HUES64 (cell line): ENCODE measurements around the gene MOB2.

Experiments
- H3K27ac ChIP-seq: 2 replicates; pipeline ENCODE4 v1.7.0; 2013; ENCODE audit warnings: low read depth, low read length, inconsistent platforms
- H3K27me3 ChIP-seq: 2 replicates; pipeline ENCODE4 v1.6.1; 2013; ENCODE audit warnings: mild to moderate bottlenecking, low read length; ENCODE audit not compliant: insufficient read depth
- H3K36me3 ChIP-seq: 2 replicates; pipeline ENCODE4 v1.6.1; 2013; ENCODE audit warnings: mild to moderate bottlenecking, low read length; ENCODE audit not compliant: insufficient read depth
- H3K4me1 ChIP-seq: 2 replicates; pipeline ENCODE4 v1.6.1; 2013; ENCODE audit warnings: mild to moderate bottlenecking, low read length, moderate library complexity; ENCODE audit not compliant: insufficient read depth
- H3K4me3 ChIP-seq: 2 replicates; pipeline ENCODE4 v1.5.1; 2013; ENCODE audit warnings: mild to moderate bottlenecking, low read length, moderate library complexity
- H3K9ac ChIP-seq: 2 replicates; pipeline ENCODE4 v1.6.1; 2013; ENCODE audit warnings: mild to moderate bottlenecking, low read depth, low read length
- H3K9me3 ChIP-seq: 2 replicates; pipeline ENCODE4 v1.6.1; 2013; ENCODE audit warnings: low read depth, low read length; ENCODE audit not compliant: insufficient read depth
- WGBS: fragments of 150-250, 120-280 bp; methylation state at CpG from one replicate; pipeline ENCODE4 v1.1.7; 2013; ENCODE audit warnings: missing lambda C conversion rate; 5-methylcytosine and 5-hydroxymethylcytosine counted together

Gene MOB2

GRCh38 chr11:1457856-1458255 is 28.7 kb downstream of the MOB2 start:
- no peak overlapping the region for H3K9ac ChIP-seq
- H3K4me3 ChIP-seq, result no peak overlapping the region
- H3K27me3 ChIP-seq, result no peaks in the 10 kb centered on the region
- no peaks in the 10 kb centered on the region for H3K36me3 ChIP-seq
- H3K4me1 ChIP-seq, result no peaks in the 10 kb centered on the region
- WGBS, result 94% methylated on average over 18 of the region's 18 CpGs
- H3K9me3 ChIP-seq, result no peaks in the 10 kb centered on the region
- H3K27ac ChIP-seq, result no peak overlapping the region

DNA sequence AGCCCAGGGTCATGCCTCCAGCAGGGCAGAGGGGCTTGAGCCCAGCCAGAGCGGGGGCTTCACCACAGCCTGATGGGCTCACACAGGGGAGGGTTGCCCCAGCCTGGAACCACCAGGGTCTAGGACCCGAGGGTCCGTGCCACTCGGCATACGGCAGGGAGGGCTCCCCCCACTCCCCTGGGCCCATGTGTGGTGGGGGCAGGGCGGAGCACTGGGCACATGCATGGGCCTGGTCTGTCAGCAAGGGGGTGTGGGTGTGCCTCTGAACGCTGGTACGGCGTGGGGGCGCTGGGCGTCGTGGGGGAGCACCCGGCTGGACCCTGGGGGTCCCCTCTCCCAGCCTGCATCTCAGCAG is 29.3 kb downstream of the MOB2 start:
- 93% methylated on average over 13 of the region's 13 CpGs for WGBS
- Histone ChIP-seq H3K4me1 (no peaks in the 10 kb centered on the region), H3K36me3 (peaks cover under 1% of the 10 kb centered on the region; the same call in 1 of the 2 replicates), H3K9me3 (no peaks in the 10 kb centered on the region), H3K9ac (no peak overlapping the region), H3K4me3 (no peak overlapping the region), H3K27ac (no peak overlapping the region), H3K27me3 (no peaks in the 10 kb centered on the region)

GRCh38 chr11:1456596-1457325 is 29.8 kb downstream of the MOB2 start:
- Histone ChIP-seq H3K4me1 (no peaks in the 10 kb centered on the region), H3K36me3 (peaks cover 4% of the 10 kb centered on the region; the same call in 1 of the 2 replicates), H3K4me3 (no peak overlapping the region), H3K9me3 (no peaks in the 10 kb centered on the region), H3K9ac (no peak overlapping the region), H3K27ac (no peak overlapping the region), H3K27me3 (no peaks in the 10 kb centered on the region)
- WGBS, result 94% methylated on average over 44 of the region's 44 CpGs

- Histone ChIP-seq H3K4me3 (no peak overlapping the region), H3K27me3 (no peaks in the 10 kb centered on the region), H3K36me3 (peaks cover 4% of the 10 kb centered on the region; the same call in 1 of the 2 replicates), H3K9ac (no peak overlapping the region), H3K4me1 (no peaks in the 10 kb centered on the region), H3K9me3 (no peaks in the 10 kb centered on the region), H3K27ac (no peak overlapping the region)
- 93% methylated on average over 22 of the region's 22 CpGs for WGBS
These were observed 30.4 kb downstream of the MOB2 start for GRCh38 chr11:1456176-1456575.

- Histone ChIP-seq H3K27me3 (no peaks in the 10 kb centered on the region), H3K27ac (no peak overlapping the region), H3K4me1 (no peaks in the 10 kb centered on the region), H3K9ac (no peak overlapping the region), H3K9me3 (no peaks in the 10 kb centered on the region), H3K4me3 (no peak overlapping the region), H3K36me3 (peaks cover 4% of the 10 kb centered on the region; the same call in 1 of the 2 replicates)
- WGBS, result 91% methylated on average over 5 of the region's 5 CpGs
These were observed 30.9 kb downstream of the MOB2 start for GRCh38 chr11:1455763-1456060.

GRCh38 chr11:1455032-1455762 is 31.4 kb downstream of the MOB2 start:
- Histone ChIP-seq H3K9me3 (no peaks in the 10 kb centered on the region), H3K4me1 (no peaks in the 10 kb centered on the region), H3K36me3 (peaks cover 4% of the 10 kb centered on the region; the same call in 1 of the 2 replicates), H3K9ac (no peak overlapping the region), H3K4me3 (no peak overlapping the region), H3K27ac (no peak overlapping the region), H3K27me3 (no peaks in the 10 kb centered on the region)
- WGBS, result 94% methylated on average over 22 of the region's 24 CpGs

- H3K27me3 ChIP-seq, result no peaks in the 10 kb centered on the region
- no peaks in the 10 kb centered on the region for H3K4me1 ChIP-seq
- no peak overlapping the region for H3K27ac ChIP-seq
- no peaks in the 10 kb centered on the region for H3K9me3 ChIP-seq
- H3K4me3 ChIP-seq, result no peak overlapping the region
- WGBS, result 96% methylated on average over 21 of the region's 21 CpGs
- H3K36me3 ChIP-seq, result peaks cover 4% of the 10 kb centered on the region; the same call in 1 of the 2 replicates
- no peak overlapping the region for H3K9ac ChIP-seq
These were observed 32.0 kb downstream of the MOB2 start for GRCh38 chr11:1454576-1454975.

- H3K9ac ChIP-seq, result no peak overlapping the region
- peaks cover 4% of the 10 kb centered on the region; the same call in 1 of the 2 replicates for H3K36me3 ChIP-seq
- H3K4me1 ChIP-seq, result no peaks in the 10 kb centered on the region
- H3K27ac ChIP-seq, result no peak overlapping the region
- H3K9me3 ChIP-seq, result no peaks in the 10 kb centered on the region
- 60% methylated on average over 17 of the region's 17 CpGs for WGBS
- no peaks in the 10 kb centered on the region for H3K27me3 ChIP-seq
- no peak overlapping the region for H3K4me3 ChIP-seq
These were observed 33.0 kb downstream of the MOB2 start for GRCh38 chr11:1453611-1454034.

DNA sequence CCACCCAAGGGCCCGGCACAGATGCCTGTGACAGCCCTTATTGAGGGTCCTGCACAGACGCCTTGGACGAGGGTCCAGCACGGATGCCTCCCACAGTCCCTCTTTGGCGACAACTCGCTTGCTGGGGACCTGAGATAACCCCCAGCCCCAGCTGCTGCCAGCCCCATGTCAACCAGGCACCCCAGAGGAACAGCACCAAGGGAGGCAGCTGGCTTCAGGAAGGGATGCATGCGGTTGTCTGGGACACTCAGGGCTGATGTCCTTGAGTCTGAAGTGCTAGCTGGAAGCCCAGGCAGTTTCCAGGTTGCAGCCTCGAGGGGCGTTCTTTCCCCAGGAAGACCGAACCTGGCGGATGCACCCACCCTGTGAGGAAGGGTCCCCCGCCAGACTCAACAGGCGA is 33.8 kb downstream of the MOB2 start:
- H3K27me3 ChIP-seq, result no peaks in the 10 kb centered on the region
- WGBS, result 94% methylated on average over 13 of the region's 13 CpGs
- H3K27ac ChIP-seq, result no peak overlapping the region
- H3K9ac ChIP-seq, result no peak overlapping the region
- no peaks in the 10 kb centered on the region for H3K9me3 ChIP-seq
- no peaks in the 10 kb centered on the region for H3K4me1 ChIP-seq
- peaks cover 4% of the 10 kb centered on the region; the same call in 1 of the 2 replicates for H3K36me3 ChIP-seq
- H3K4me3 ChIP-seq, result no peak overlapping the region

- Histone ChIP-seq H3K27me3 (no peaks in the 10 kb centered on the region), H3K9ac (no peak overlapping the region), H3K4me3 (no peak overlapping the region), H3K9me3 (no peaks in the 10 kb centered on the region), H3K4me1 (no peaks in the 10 kb centered on the region), H3K27ac (no peak overlapping the region), H3K36me3 (peaks cover 4% of the 10 kb centered on the region; the same call in 1 of the 2 replicates)
- 95% methylated on average over 27 of the region's 27 CpGs for whole genome bisulfite sequencing
These were observed 34.7 kb downstream of the MOB2 start for GRCh38 chr11:1451781-1452470.
